SK-N-MC (cell line): ENCODE results near the gene COG5.

Experiments used
- EZH2 ChIP-seq: fragments of 200-600 bp; sonication (generic); IDR thresholded peaks from one replicate; pipeline ENCODE4 v1.6.1; 2017; ENCODE audit warnings: antibody characterized with exemption
- FOXP2 ChIP-seq: optimal IDR thresholded peaks from 2 replicates; pipeline ENCODE3; 2011; ENCODE audit warnings: mild to moderate bottlenecking, moderate library complexity; ENCODE audit not compliant: insufficient read depth; ENCODE audit errors: extremely low read length, control extremely low read depth
- POLR2AphosphoS5 ChIP-seq: IDR thresholded peaks from 2 replicates; pipeline ENCODE4 v1.6.1; 2012; ENCODE audit warnings: mild to moderate bottlenecking, low read depth, low read length, borderline replicate concordance

DNA sequence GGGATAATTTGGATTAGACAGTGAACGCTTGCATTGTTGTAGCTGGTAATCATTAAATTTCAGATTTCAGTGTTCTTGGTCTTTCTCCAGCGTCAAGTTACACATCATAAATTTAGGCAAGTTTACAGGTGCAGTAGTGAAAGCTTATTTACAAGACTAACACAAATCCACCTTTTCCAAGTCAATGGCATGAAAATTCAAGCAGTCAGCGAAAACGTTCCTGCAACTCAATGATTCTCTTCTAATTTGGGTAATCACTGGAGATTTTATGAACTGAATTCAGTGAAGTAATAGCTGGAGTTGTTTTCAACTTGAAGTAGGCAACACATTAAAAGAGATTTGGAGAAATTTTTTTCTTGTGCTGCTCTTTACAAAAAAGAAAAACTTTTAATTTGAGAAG is 34.2 kb upstream of the COG5 start:
- TF ChIP-seq EZH2 (no peak), FOXP2 (no peak), POLR2AphosphoS5 (no peak)
